GM12873 (cell line): ENCODE measurements around the gene ST6GALNAC2.

Source experiments
- TF ChIP-seq, protein P1 (sequence below): IDR thresholded peaks from 2 replicates; pipeline ENCODE4 v1.5.1; 2012; ENCODE audit warnings: low read depth, mild to moderate bottlenecking, moderate library complexity, low read length, control low read depth; ENCODE audit not compliant: insufficient read depth; ENCODE audit errors: missing control alignments

Gene ST6GALNAC2

GRCh38 chr17:76567634-76568432 lies 17.8 kb downstream of the ST6GALNAC2 start:
- TF ChIP-seq, protein P1, sequence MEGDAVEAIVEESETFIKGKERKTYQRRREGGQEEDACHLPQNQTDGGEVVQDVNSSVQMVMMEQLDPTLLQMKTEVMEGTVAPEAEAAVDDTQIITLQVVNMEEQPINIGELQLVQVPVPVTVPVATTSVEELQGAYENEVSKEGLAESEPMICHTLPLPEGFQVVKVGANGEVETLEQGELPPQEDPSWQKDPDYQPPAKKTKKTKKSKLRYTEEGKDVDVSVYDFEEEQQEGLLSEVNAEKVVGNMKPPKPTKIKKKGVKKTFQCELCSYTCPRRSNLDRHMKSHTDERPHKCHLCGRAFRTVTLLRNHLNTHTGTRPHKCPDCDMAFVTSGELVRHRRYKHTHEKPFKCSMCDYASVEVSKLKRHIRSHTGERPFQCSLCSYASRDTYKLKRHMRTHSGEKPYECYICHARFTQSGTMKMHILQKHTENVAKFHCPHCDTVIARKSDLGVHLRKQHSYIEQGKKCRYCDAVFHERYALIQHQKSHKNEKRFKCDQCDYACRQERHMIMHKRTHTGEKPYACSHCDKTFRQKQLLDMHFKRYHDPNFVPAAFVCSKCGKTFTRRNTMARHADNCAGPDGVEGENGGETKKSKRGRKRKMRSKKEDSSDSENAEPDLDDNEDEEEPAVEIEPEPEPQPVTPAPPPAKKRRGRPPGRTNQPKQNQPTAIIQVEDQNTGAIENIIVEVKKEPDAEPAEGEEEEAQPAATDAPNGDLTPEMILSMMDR, result no peak

GRCh38 chr17:76566988-76567431 lies 18.6 kb downstream of the ST6GALNAC2 start:
- TF ChIP-seq, protein P1, result no peak

DNA sequence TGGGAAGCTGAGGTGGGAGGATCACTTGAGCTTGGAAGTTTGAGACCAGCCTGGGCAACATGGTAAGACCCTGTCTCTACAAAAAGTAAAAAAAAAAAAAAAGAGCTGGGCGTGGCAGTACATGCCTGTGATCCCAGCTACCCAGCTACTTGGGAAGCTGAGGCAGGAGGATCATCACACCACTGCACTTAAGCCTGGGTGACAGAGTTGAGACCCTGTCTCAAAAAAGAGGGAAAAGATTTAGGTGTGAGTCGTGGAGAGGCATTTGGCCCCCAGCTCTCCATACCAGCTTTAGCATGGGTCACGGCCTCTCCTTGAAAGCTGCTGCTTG lies 19.1 kb downstream of the ST6GALNAC2 start:
- TF ChIP-seq, protein P1, result no peak

- TF ChIP-seq, protein P1, result no peak
Observed at GRCh38 chr17:76565728-76566612, 19.7 kb downstream of the ST6GALNAC2 start.

DNA sequence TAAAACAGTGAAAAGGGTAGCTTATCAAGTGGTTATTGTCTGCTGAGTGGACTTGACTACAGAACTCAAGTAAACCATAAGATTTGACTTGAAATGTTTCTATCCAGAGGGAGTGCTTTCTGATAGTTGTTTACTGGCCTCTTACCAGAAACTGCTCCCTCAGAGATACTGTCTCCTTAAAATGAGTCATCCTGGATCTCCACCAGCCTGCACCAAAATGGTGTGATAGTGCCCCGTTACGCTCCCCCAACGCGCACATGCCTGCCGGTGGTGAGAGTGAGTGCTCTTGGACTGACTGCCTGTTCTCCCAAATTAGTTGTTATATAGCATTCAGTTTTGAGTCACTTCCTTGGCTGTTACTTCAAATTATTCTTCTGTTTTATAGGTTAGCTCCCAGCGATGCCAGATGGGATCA lies 22.9 kb downstream of the ST6GALNAC2 start:
- TF ChIP-seq, protein P1, result no peak

- TF ChIP-seq, protein P1, result no peak
Observed at GRCh38 chr17:76561799-76562268, 23.8 kb downstream of the ST6GALNAC2 start.

DNA sequence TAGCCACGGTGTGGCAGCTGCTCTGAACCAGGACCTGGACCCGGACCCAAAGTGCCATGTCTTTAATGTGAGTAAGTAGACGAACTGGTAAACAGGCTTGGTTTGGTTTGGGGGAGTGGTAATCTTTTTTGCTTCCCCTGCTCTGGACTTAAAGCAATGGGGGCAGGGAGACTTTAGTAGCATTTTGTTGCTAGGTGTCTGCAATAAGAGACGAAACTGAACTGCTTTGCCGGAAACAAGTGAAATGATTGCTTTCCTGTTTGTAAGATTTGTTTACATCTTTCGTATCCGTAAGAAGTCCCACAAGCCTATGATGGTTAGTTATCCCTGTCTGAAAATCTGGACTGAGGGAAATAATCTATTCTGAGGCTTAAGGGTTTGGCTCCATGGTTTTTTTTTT lies 24.3 kb downstream of the ST6GALNAC2 start:
- TF ChIP-seq, protein P1, result no peak
